Stimulated activated CD8-positive, alpha-beta memory T cell treated with anti-CD3 and anti-CD28 coated beads, Interleukin-4, amount 100 ng/mL, for 4 hours (primary cell): ENCODE data around the gene ITIH3.

ENCODE experiments used
- DNase-seq, 2 donors: peaks; one replicate each; pipeline ENCODE4 v3.0.0-alpha.2; 2020; ENCODE audit warnings: low read depth in 2 of 2, low spot score in 1 of 2

ITIH3 gene

DNA sequence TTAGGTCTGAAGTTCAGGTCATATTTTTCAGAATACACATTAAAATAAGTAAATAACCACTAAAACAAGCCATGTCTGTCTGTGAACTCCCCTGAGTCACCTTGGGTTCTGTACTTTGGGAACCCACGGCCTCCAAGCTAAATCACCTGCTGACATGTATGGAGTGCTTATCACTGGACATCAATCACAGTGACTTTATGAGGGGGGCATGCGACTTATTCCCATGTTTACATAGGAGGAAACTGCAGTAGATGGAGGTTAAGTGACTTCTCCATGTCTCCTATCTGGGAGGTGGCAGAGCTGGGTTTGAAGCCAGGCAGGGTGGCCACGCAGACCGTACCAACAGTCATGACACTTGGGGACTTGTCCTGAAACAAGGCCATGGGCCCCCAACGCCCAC, 27.8 kb downstream of the ITIH3 start:
- no peak for DNase-seq

DNA sequence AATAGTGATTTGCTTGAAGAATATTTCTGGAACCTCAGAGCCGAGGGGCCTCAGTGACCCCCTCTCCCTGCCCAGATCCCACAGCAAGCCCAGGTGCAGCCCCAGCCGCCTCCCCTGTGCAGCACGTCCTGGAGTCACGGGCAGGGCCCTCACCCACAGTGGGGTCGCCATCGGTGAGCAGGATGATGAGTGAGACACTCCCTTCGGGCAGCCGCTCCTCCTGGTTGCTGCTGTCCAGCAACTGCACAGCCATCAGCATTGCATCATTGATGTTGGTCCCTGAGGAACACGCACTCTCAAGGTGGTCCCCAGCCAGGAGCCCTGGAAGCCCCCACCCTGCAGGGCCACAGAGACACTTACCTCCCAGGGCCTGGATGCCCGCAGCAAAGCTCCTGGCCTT, 29.4 kb downstream of the ITIH3 start:
- DNase-seq: no peak

DNA sequence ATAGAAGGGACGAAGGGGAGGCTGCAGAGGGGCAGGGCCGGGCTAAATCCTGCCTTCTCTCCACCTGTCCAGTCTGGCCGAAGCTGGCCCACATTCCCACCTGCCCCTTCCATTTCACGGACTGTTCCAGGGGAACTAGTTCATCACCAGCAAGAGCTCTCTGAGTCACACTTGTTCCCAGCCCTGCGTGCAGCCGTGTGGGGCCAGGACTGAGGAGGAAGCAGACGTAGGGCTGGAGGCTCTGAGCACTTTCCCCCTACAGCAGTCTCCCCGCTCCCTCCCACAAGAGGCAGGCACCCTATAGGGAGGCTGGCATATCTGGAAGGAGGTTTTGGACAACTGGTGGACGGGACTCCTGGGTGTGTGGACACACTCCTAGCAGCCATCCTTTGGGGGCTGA, 32.8 kb downstream of the ITIH3 start:
- DNase-seq: no peak

DNA sequence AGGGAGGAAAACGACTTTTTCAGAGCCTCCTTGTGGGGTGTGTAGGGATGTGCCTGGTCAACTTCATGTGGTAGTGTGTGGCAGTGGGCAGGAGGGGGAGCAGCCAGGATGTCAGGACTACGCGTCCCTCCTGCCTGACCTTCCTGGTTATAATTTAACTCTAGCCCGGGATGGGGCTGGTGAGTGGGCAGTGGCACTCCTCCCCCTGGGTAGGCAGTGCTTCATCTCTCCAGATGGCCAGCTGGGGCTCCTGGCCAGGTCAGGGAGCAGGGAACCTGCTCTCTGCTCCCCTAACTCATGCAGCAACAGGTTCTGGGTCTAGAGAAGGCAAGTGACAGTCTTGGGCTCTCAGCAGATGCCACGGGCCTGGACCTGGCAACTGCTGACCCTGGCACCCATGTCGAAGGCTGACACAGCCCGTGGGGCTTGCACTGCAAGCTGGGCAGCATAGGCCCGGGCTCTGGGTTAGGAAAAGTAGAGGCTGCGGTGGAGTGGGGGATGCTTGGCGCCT, 33.3 kb downstream of the ITIH3 start:
- DNase-seq: no peak

DNA sequence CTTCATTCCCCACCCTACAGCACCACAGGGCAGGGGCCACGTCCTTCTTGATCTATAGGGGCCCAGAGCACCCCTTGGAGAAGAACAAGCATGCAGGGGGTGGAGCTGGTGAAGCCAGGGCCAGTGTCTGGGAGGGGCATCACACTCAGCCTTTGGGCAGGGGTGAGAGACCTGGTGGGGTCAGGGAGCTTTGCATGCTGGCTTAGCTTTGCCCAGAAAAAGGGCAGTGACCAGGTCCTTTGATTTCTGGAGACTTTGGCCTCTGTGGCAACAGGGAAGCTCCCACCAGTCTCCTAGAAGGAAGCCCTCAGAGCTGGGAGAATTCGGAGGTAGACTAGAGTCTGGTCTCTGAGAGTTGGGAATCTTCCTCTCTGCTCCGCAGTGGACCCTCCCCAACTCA, 34.9 kb downstream of the ITIH3 start:
- DNase-seq: no peak

DNA sequence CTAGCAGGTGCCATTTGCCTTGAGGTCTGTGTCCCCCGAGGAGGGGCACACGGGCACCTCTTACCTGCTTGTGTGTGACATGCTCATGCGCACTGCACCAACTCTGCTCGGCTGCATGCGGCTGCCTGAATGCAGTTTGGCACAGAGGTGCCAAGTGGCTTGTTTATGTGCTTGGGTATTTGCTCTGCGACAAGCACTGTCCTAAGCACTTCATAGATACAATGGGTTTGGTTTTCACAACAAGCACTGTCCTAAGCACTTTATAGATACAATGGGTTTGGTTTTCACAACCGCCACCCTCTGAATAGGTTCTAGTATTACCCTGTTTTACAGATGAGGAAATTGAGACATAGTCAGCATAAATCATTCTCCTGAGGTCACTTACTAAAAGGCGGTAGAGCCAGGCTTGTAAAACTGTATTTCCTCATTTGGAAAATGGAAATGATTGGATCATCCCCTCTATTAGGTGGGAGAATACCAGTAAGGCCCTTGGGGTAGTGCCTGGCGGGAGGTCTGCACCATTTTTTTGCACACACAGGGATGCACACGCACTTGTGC, 35.4 kb downstream of the ITIH3 start:
- DNase-seq: no peak

DNA sequence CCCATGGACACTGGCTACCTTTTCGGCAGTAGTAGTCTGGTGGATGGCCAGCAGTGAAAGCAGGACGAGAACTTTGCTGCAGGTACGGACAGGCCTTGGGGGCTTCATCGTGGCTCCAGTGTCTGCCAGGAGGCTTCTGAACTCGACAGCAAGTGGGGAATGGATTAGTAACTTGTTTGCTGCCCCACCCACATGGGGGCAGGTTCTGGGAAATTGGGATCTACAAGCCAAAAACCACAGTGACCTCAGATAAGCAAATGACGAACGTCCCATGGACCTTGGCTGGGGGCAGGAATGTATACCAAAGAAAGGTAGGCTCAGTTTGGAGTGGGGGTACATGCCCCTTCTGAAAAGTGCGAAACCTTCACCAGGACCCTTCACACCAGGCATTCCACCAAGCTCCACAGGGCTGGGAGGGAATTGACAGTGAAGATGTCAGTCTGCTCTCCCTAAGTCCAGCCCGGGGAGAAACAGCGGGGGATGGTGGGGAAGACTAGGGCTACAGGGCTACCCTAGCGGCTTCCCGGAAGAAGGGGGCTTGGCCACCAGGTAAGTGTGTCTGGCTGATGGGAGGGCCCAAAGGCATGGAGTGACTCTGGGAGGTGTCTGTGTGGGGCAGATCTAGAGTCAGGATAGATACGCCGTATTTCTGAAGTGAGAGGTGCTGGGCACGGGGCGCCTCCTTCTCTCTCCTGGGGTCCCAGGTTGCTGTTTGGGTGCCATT, 36.1 kb downstream of the ITIH3 start, which contains the start of gene ITIH4:
TSS of gene ITIH4 (minus strand) at position 138 of the 724 bp plus-strand sequence. CDS start at position 108, 30 bp downstream.
- no peak for DNase-seq

DNA sequence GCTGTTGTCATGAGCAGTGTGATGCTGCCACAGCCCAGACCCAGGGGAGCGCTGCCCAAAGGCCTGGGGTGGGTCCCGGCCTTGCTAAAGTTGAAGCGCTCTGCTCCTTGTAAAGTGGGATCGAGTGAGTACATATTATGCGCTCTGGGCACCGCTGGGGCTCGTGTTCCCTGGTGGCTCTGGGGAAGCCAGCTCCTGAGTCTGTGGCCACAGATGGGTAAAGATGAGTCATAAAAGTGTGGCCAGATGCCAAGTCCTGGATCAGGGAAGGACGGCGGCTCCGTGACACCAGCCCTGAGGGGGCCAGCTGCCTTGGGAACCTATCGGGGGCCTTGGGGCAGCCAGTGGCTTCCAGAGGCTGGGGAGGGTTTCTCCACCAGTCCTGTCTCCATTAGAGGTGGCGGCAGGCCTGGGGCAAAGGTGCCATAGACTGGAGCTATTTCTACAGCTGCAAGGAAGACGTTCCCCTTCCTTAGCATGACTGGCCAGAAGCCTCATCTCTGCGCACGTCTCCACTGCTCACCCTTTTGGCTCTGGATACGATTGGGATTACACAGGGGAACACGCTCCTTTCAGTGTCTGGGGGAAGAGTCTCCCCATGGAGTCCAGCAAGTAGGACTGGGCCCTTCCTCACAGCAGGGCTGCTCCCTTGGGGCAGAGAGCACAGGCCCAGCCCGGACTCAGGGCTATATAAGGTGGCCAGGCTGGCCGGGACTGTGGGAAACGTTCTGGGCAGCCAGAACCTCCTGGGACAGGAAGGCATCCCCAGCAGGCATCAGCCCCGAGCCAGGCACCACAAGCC, 37.1 kb downstream of the ITIH3 start:
- no peak for DNase-seq

DNA sequence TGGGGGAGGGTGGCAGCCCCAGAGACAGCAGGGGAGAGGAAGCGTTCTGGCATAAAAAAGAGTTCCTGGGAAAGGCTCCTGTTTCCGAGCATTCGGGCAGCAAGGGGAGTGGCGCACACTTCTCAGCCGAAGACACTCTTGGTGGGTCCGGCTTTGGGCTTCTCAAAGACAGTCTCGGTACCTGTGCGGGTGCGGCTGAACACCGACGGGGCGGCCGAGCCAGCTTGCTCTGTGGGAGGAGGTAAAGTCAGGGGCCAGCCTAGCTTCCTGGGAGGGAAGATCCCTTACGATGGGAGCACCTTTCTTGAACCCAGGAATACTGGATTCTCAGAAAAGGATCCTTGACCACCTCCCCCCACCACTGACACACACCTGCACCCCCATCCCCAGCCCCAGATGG, 38.6 kb downstream of the ITIH3 start:
- no peak for DNase-seq

DNA sequence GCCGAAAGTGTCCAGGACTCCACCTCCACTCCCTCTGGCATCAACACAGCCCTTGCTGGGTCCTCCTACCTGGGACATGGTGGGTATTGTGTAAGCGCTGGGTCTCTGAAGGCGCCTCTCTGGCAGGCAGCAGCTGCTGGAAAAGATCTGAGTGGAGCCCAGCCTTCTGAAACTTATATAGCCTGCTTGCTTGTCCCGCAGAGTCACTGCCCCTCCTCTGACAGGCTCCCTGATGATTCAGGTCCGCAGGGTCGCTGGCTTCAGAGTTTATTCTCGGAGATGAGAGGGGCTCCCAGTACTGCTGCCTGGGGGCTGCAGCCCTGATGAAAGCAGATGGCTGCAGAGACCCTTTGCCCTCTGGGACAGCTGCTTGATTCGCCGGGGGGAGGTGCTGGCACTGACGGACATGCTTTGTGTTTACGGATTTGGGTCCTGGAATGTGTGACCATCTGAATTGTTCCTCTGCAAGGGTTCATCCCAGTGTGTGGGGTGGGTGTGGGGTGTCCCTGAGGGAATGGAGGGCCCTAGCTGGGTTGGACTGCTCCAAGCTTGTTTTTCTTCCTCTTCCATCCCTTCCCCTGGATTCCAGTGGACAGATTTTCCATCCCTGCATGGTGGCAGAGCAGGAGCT, 40.4 kb downstream of the ITIH3 start, which contains the start of gene MUSTN1:
TSS of gene MUSTN1 (minus strand) at position 149 of the 631 bp plus-strand sequence. CDS start at position 78, 71 bp downstream.
- DNase-seq: no peak

DNA sequence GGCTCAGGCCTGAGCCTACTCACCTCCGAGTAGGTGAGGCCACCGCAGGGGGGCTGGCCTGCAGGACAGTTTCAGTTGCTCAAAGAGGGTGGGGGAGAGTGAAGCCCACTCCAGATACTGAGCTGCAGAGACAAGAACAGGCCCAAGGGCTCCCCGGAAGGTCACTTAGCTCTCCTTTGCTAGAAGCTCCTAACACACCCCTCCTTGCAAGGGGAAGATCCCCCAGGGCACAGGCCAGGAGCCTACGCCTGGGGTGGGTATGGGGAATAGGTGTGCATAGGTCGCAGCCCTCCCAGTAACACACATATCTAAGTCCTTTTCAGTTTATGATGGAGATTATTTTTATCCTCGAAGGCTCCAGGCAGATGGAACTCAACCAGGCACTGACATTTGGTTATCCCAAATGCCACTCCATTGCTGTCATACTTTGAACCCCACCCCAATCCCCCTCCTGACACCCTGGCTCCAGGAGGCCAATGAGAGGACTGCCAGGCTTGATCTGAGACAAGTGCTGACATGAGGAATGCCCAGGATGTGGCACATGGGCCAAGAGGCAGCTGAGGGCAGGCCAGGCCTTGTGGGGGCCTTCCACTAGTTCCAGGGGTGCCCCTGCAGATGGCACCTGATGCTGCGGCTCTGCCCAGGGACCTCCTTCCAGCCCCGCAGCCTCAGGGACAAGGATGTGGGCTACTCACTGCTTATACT, 41.3 kb downstream of the ITIH3 start:
- DNase-seq: no peak

DNA sequence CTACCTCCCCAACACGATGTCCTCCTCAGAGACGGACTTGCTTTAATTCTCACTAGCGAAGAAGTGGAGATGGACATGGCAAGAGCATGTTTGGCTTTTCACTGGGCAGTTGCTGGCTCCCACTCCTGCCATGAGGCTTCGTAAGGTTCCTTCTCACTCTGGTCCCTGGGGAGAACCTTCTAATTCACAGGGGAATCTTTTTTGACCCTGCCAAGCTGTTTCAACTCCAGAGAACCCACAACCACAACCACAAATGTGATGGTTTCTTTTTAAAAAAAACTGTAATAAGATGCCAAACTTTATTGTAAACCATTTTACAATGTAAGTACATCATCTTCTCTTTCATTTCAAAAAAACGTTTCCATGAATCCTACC, 41.9 kb downstream of the ITIH3 start:
- no peak for DNase-seq

DNA sequence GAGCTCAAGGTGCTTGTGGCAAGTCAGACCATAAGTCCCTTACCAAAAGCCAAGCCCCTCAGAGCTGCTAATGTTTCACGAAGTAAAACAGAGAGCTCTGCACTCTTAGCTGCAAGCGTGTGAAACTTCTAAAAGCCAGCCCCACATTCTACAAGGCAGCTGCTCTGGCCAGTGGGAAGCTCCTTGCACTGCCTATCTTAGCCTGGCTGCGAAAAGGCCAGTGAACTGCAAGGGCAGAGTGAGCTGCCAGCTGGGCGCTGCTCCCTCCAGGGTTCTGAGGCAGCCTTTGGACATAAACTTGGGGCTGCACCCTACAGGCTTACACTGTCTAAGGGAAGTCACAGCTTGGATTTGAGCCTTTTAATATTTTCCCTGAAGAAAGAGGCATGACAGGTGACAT, 42.4 kb downstream of the ITIH3 start:
- DNase-seq: no peak

DNA sequence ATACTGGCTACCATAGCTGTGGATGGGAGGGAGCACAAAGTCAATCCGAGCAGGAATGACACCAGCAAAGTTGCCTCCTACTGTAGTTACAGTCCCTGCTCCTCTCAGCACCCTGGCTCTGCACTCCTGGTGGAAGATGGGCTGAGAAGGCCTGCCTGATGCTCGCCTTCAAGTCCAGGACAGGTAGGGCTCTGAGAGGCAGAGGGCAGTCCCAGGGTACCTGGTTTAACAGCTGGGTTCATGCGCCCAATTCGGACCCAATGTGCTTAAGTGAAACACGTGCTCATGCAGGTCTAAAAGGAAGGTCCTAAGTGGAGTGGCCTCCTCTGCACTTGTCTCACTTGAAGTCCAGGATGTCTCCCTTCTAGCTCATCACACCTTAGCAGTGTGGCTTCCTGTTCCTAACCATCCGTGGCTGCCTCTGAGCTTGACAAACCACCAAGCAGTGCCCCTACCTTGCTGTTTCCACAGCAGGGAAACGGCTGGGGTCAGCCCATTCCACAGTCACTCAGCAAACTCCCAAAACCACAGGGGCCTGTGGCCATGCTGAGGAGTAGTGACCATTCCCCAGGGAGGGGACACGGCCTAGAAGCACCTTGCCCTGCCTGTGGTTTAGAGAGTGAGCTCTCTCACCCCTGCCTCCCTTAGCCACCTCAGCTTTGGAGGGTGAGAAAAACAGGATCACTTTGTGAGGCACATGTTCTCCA, 44.1 kb downstream of the ITIH3 start:
- DNase-seq: no peak

DNA sequence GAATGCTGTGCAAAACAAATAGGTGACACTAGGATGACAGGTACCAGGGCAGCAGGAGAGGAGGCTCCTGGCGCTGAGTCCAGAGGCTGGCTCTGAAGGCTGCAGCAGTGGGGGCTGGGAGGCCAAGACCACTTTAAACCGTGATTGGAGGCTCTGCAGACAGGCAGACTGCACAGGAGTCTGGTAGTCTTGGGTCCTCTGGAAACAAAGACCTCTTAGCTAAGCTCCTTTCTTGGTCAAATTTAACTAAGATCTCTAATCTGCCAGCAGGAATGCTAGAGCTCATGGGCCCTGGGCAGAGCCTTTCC, 44.6 kb downstream of the ITIH3 start:
- DNase-seq: no peak

DNA sequence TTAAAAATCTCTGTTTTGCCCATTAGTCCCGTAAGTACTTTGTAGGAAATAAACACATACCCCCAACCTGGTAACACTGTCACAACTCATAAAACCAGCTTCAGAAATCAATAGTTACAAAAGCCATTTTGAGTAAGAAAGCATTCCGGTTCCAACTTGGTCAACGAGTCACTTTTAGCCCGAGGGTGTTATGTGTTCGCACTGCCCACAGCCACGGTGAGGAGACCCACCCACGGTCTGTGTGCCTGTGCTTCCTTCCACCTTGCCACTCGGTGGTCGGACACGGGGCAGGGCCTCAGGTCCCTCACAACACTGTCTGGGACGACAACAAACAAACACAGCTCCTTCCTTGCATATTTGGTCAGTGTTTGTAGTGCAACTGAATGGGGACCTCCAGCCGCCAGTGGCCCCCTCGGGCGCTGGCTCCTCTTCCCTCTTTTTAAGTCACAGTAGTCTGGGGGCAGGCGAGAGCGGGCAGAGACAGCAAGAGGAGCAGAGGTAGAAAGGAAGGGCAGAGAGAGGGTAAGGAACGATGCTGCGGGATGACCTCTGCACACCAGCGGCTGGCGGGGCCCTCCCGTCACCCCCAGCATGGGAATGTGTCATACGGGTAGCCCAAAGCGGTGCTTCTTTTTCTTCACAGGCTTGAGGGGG, 45.4 kb downstream of the ITIH3 start:
- no peak for DNase-seq

DNA sequence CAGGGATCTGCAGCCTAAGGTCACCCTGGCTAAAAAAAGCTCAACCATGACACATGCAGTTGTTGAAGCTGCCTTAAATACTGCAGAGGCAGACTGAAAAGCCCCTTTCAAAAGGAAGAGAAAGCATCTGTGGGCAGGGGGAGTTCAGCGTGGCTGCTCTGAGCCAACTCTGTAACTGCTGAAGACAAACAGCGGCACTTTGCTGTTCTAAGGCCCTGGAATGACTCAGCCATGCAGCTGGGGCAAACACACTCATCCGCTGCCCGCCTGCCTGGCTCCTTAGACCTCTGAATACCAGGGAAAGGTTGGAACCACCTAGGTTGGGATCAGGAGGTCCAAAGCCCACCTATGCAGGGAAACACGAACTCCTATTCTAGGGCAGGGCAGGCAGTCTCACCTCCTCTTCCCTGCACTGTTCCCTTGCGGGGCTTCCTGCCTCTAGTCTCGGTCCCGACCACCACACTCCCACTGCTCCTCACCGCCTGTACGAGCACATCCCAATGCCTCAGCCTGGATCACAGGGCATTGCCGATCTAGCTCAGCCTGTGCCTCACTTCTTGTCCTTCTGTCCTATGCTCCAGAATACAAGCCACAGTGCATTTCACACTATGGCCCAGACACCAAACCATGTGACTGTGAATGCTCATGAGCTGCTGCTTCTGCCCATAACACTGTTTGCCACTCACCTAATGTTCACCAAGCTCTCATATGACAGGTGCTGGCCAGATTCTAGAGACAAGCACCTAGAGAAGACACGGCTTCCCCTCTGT, 46.8 kb downstream of the ITIH3 start:
- DNase-seq: no peak

DNA sequence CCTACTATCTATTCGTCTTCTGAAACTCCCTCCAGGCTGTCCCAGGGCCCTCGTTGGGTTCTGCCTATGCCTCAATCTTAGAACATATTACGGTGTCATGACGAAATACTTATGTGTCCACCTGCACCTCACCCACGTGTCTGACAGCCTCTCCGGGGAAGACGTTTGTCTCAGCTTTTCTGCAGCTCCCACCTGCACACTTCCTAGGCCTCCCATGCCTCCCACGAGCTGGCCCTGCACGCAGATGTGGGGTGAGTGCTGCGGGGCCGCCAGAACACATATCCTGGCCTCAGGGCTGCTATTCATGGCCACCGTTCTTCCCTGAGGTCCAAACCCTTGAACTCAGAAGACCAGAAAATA, 47.4 kb downstream of the ITIH3 start:
- DNase-seq: no peak

DNA sequence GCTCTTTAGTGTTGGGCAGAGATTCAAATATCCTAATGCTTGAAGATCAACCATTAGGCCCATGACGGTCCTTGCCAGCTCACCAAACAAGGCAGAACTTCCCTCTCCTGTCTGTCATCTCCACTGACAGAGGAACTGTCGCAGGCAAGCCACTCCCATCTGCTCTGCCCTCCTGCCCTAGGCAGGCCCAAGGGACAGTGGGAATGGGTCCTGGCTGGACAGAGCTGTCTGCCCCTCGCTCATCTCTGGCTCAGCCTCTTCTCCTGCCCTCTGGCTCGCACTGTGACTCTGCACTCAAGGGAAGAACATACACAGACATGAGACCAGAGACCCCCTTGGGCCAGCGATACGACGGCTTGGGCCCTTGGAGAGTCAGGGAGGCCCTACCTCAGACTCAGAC, 47.8 kb downstream of the ITIH3 start:
- DNase-seq: no peak
